GM12873 (cell line): ENCODE measurements around the gene HSBP1L1.

Experiments used
- TF ChIP-seq, protein P1 (sequence below): IDR thresholded peaks from 2 replicates; pipeline ENCODE4 v1.5.1; 2012; ENCODE audit warnings: low read depth, mild to moderate bottlenecking, moderate library complexity, low read length, control low read depth; ENCODE audit not compliant: insufficient read depth; ENCODE audit errors: missing control alignments

HSBP1L1 gene

DNA sequence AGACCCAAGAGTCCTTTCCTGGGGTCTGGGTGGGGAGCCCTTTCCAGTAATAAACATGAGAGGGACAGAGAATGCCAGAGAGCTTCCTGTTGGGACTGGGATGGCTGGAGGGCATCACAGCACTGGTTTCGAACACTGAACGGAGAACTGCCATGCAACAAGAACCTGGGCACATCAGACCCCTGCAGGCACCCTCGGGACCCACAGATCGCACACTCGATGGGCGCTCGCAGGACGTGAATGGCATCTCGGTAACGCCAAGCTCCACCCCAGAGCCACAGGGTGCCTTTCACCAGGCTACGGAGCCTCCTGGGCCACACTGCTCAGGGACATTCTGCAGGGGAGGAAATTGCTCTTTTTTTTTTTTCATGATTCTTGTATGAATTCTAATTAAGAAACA is 38.1 kb upstream of the HSBP1L1 start:
- TF ChIP-seq, protein P1, sequence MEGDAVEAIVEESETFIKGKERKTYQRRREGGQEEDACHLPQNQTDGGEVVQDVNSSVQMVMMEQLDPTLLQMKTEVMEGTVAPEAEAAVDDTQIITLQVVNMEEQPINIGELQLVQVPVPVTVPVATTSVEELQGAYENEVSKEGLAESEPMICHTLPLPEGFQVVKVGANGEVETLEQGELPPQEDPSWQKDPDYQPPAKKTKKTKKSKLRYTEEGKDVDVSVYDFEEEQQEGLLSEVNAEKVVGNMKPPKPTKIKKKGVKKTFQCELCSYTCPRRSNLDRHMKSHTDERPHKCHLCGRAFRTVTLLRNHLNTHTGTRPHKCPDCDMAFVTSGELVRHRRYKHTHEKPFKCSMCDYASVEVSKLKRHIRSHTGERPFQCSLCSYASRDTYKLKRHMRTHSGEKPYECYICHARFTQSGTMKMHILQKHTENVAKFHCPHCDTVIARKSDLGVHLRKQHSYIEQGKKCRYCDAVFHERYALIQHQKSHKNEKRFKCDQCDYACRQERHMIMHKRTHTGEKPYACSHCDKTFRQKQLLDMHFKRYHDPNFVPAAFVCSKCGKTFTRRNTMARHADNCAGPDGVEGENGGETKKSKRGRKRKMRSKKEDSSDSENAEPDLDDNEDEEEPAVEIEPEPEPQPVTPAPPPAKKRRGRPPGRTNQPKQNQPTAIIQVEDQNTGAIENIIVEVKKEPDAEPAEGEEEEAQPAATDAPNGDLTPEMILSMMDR: no peak

DNA sequence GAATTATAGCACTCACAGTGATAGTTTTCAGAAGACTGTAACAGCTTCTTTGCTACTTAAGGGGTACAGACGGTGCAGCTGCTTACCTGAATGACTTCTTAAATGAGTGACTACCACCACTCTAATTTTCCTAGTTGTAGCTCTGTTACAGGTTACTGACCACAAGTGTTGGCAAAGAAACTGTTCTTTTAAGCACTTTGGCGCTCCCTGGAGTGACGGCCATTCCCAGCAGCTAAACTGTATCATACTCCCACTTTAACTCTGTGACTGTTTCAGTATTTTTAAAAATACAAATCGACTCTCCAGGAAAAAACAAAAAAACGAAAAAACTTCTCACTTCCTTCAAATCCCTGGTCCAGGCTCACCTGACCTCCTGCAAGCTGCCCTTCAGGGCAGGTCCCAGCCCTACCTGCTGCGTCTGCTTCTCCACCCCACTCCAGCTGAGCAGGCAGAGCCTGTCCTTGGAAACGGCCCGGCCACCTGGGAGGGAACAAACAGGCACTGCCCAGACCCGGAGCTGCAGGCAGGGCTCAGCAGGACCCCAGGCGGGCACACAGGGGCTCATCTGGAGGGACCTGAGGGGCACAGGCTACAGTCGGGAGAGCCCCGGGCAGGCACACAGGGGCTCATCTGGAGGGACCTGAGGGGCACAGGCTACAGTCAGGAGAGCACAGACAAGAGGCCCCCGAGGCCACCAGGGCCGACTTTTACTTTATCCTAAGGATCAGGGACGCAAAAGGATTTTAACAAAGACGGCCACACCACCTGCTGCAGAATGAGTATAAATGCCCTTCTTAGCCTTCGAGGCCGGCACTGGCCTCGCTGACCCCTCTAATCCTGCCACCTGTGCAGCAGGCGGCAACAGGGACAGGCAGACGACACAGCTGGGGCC is 37.5 kb upstream of the HSBP1L1 start:
- TF ChIP-seq, protein P1: no peak

DNA sequence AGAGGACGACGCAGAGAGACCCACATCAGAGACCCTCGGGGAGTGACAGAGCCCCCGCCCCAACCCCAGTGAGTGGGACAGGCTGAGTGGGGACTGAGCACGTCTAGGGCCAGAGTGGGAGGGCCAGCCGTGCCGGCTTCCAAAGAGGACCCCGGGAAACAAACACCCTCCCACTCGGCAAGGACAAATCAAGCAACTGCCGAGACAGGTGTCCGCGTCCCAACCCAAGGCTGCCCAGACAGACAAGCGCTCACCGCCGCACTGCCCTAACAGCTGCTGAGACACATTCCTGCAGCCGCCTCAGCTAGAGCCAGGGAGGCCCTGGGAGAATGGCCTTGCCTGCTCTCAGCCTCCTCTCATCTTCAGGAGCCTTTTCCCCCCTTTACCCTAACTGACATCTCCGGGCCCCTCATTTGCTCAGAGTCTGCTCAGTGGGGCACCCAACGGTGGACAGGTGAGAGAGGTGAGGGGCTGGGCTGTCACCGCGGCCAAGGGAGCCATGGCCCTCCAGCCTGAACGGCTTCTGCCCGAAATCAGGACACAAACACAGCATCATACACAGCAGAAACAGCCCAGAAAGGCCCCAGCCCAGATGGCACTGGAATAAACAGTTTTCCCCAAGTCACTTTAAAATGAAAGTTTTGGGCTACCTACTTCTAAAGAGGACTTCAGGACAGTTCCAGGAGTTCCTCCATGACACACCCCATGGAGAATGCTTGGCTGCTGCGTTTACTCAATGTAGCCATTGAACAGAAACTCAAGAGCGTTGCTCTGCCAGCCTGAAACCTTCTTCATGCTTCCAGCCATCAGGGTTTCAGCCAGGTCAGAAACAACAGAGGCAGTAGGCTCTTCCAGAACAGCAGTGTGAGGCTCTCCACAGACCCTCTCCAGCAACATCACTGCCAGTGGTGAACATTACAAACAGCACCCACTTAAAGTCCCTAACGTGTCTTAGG is 36.6 kb upstream of the HSBP1L1 start:
- TF ChIP-seq, protein P1: no peak

DNA sequence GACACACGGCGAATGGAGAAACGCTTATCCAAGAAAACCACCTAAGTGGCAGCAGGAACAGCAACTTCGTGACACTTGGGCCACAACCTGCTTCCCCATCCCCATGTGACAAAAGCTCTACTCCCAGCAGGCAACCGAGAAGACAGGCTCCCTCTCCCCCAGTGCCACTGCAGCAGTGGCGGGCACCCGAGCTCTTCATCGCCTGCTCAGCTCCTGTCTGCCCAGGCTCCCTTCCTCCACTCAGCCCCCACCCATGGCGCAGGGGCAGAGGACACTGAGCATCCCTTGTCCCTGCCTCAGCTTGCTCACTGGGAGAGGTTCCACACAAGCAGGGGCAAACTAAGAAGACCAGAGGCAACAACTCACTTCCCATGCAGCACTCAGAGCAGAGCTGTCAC is 35.9 kb upstream of the HSBP1L1 start:
- TF ChIP-seq, protein P1: no peak

DNA sequence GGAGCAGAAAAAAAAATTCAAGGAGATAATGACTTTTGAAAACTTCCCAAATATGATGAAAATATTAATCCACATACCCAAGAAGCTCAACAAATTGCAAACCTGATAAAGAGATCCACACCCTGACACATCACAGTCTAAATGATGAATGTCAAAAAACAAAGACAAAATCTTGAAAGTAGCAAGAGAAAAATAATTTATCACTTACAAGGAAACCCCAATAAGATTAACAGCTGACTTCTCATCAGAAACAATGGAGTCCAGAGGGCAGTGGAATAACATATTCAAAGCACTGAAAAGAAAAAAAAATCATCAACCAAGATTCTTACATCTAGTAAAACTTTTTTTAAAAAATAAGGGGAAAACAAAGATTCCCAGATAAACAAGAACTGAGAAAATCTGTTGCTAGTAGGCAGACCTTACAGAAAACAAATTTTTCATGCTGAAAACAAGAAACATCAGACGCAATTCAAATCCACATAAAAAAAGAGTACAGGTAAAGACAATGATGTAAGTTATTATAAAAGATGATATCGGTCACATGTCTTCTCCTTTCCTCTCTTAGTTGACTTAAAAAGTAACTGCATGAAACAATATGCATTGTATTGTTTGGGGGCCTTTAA is 34.3 kb upstream of the HSBP1L1 start:
- TF ChIP-seq, protein P1: no peak

DNA sequence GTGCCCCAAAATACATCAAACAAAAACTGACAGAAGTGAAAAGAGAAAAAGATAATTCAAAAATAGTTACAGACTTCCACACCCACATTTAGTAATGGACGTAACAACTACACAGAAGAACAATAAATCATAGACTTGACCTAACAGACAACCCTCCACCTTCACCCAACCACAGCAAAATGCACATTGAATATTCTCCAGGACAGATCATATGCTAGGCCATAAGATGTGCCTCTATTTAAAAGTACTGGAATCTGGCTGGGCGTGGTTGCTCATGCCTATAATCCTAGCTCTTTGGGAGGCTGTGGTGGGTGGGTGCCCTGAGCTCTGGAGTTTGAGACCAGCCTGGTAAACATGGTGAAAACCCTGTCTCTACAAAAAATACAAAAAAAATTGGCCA is 33.0 kb upstream of the HSBP1L1 start:
- TF ChIP-seq, protein P1: no peak
